Fibroblast of skin of abdomen (primary cell): ENCODE data around the gene CFAP410.

Source experiments
- DNase-seq: peaks from one replicate; pipeline ENCODE4 v3.0.0-alpha.2; 2013

The CFAP410 gene

GRCh38 chr21:44330698-44331097 lies 8.5 kb downstream of the CFAP410 start:
- DNase-seq = no peak

GRCh38 chr21:44329971-44330681 lies 9.1 kb downstream of the CFAP410 start:
- no peak for DNase-seq

- no peak for DNase-seq
Measured at GRCh38 chr21:44329086-44329889, 9.9 kb downstream of the CFAP410 start.

DNA sequence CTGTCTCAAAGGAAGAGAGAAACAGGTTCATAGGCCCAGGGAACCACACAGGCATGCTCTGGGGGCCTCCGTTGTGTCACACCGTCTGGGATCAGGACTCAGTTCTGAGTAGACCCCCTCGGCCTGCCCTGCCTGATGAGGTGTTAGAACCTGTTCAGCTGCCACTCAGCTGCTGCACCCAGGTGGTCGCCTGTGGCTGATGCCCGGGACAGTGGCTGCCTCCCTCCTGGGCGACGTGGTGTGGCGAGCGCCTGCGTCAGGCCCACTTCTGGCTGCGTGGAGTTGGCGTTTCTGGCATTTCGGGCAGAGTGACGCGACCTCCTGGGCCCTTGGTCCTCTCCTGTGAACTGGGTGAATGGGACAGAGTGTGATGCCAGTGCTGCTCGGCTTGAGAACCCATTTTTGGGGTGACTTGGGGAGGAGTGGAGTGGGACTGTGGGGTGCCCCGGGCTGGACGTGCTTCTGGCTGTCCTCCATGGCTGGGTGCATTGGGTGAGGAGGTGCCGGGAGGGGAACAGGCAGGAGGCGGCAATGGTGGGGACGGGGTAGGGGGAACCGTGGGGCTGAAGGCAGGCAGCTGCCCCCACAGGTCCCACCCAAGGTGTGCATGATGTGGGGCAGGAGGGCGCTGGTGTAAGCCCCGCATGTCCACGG lies 10.8 kb downstream of the CFAP410 start:
- DNase-seq = no peak

- DNase-seq = no peak
Measured at GRCh38 chr21:44327603-44327974, 11.6 kb downstream of the CFAP410 start.

- no peak for DNase-seq
Measured at GRCh38 chr21:44326716-44327602, 12.2 kb downstream of the CFAP410 start.

DNA sequence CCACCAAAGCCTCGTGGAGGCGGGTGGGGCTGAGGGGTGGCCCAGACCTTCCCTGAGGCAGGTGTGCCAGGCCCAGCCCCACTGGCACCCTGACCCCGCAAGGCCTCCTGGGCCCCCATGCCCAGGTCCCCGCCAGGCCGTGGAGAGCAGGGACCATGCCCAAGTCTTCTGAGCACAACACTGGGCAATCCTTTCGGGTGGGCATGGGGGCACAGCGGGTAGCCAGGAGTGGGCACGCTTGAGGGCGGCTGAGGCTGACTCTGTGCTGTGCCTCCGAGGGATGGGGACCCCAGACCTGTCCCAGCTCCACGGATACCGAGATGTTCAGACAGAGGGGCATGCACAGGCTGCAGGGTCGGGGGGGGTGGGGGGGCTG lies 12.9 kb downstream of the CFAP410 start:
- no peak for DNase-seq

GRCh38 chr21:44325386-44326271 lies 13.6 kb downstream of the CFAP410 start:
- DNase-seq = no peak

GRCh38 chr21:44324854-44325107 lies 14.4 kb downstream of the CFAP410 start:
- DNase-seq = no peak

DNA sequence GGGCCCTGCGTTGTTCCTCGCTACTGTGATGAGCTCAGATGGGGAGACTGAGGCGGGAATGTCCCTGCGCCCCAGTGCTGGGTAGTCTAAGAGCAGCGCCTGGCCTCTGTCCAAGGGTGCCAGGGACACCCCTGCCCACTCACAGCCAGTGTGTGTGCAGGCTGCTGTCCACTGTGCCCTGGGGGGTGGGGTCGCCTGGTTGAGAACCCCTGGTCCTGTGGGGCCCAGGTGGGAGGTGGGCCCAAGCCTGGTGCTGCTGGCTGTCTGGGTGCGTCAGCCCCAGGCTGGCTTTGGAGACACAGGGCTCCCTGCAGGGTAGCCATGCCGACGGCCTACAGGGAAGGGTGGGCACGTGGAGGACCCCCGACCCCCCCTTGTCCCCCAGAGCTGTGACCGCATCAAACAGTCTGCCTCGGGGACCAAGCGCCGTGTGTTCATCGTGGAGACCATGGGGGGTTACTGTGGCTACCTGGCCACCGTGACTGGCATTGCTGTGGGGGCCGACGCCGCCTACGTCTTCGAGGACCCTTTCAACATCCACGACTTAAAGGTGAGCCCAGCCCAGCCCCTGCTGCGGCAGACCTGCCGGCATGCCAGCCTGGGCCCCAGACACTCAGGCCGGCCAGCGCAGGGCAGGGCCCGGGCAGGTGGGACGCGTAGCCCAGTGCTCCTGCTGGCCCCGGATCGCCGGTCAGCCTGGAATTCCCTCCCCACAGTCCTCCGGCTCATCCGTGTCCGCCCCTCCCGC lies 14.9 kb downstream of the CFAP410 start:
- no peak for DNase-seq

- DNase-seq = no peak
Measured at GRCh38 chr21:44323591-44323990, 15.6 kb downstream of the CFAP410 start.

DNA sequence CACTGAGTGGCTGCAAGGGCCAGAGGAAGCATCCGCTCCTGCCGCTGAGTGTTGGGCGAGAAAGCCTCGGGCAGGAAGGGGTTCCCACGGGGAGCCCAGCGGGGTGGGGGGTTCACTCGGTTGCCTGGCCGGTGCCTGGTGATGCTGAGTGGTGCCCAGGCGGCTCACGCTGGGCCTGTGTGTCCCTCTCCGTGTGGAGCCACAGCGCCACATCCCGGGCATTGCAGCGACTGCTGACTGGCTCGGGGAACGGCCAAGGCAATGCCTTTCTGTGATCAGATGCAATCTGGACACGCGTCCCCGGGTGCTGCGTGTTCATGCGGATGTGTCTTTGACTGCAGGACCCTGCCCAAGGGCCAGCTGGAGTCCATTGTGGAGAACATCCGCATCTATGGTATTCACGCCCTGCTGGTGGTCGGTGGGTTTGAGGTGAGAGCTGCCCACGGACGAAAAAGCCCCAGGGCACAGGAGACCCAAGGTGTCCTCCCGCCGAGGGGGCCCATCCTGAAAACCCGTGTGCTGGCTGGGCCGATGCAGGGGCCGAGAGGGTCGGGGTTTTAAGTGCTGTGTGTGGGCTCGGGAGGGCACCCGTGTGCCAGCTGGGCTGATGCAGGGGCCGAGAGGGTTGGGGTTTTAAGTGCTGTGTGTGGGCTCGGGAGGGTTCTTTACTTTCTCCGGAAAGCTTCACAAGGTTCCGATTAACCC lies 16.4 kb downstream of the CFAP410 start:
- DNase-seq = no peak

GRCh38 chr21:44321846-44322450 lies 17.2 kb downstream of the CFAP410 start:
- no peak for DNase-seq

GRCh38 chr21:44320847-44321246 lies 18.3 kb downstream of the CFAP410 start:
- no peak for DNase-seq

- no peak for DNase-seq
Measured at GRCh38 chr21:44319407-44320065, 19.7 kb downstream of the CFAP410 start.

DNA sequence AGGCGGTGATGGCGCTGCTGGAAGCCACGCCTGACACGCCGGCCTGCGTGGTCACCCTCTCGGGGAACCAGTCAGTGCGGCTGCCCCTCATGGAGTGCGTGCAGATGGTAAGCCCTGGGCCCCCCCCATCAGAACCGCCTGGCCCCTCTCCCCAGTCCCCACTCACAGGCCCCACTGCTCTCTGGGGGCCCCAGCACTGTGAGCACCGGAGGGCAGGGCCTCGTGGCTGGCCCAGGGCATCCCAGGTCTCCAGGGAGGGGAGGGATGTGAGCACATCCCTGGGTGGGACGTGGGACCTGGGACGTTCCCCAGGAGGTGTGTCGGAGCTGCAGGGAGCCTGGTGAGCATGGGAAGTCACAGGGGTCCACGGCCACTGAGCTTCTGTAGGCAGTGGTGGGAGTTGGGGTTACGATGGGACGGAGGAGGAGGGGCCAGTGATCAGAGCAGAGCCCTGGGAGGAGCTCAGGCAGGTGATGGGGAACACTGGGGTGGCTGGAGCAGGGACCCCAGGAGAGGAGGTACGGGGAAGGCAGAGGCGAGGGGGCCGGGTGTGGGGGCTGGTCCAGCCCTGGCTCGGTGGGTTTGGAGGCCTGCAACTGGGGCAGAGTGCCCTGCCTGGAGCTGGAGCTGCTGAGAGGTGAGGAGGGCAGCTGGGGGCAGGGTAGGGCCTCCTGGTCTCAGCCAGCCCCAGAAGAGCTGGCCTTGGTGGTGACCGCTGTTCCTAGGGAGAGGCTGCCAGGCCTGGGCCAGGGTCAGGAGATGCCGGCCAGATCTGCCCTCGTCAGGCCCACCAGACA lies 20.5 kb downstream of the CFAP410 start:
- DNase-seq = no peak

- no peak for DNase-seq
Measured at GRCh38 chr21:44317871-44318270, 21.3 kb downstream of the CFAP410 start.

DNA sequence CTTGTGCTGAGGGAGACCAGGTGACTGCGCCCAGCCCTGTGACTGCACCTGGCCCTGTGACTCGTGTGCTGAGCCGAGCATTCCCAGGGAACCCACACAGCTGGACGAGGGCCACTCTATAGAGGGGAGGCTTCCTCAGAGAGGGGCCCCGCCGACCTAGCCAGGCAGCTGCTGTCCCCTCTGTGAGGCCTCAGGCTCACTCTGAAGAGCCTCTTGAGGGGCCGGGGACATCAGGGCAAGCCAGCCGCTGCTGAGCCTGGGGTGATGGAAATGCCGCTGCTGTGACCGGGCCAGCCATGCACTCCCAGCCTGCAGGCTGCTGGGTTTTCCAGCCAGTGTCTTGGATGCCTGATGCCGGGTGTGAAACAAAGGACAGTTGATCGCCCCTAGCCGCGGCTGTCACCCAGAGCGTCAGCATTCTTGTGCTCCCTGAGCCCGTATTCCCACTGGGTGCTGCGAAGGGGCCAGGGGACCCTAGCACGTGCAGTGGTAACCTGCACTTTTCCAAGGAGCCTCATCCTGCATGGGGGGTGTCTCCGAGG lies 21.9 kb downstream of the CFAP410 start:
- DNase-seq = no peak
